GM12891 (cell line): ENCODE measurements around the gene FSD1.

Experiments used
- POLR2A ChIP-seq: IDR thresholded peaks from 2 replicates; pipeline ENCODE4 v1.6.1; 2011; ENCODE audit warnings: low read depth, low read length, control low read depth
- POLR2AphosphoS5 ChIP-seq: IDR thresholded peaks from 2 replicates; pipeline ENCODE4 v1.6.1; 2011; ENCODE audit warnings: low read depth, low read length, control low read depth

- no peak for TF ChIP-seq POLR2A
- TF ChIP-seq POLR2AphosphoS5, result no peak
Observed at GRCh38 chr19:4294389-4294788, 10.0 kb upstream of the FSD1 start.
